ENCODE data around the gene ALG12. TPM values are rescaled to one million over a fixed set of nuclear protein-coding genes. Genes with fewer than 3 reads are reported as not detected.

The ALG12 gene
- total and polyA plus RNA-seq, 2 donors = 18.5 to 20.4 TPM

DNA sequence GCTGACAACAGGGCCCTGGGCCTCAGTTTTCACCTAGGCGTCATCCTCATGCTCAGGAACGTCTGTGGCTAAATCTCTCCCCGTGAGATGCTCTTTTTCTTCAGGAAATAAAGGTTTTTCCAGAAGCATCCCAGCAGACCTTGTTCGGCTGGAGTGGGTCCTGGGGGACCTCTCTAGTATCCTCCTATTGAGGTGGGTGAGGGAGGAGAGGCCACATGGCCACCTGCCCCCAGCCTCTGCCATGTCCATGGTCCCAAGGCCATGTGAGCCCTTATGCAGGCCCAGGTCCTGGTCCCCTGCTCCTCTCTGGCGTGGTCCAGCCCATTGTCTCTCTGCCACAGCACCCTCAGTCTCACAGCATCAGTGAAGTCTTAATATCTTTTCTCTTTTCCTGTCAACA is 22.0 kb downstream of the ALG12 start:
- H3K4me3 ChIP-seq (ENCODE audit: low read depth, low read length) = no peak overlapping the region
- 93% methylated on average over 5 of the region's 5 CpGs for WGBS
- no peaks in the 10 kb centered on the region for H3K4me1 ChIP-seq (ENCODE audit: insufficient read depth)
- H3K36me3 ChIP-seq (ENCODE audit: insufficient read depth) = no peaks in the 10 kb centered on the region
- DNase-seq (ENCODE audit: extremely low spot score) = no peak
- H3K27ac ChIP-seq (ENCODE audit: low read depth) = no peak overlapping the region

DNA sequence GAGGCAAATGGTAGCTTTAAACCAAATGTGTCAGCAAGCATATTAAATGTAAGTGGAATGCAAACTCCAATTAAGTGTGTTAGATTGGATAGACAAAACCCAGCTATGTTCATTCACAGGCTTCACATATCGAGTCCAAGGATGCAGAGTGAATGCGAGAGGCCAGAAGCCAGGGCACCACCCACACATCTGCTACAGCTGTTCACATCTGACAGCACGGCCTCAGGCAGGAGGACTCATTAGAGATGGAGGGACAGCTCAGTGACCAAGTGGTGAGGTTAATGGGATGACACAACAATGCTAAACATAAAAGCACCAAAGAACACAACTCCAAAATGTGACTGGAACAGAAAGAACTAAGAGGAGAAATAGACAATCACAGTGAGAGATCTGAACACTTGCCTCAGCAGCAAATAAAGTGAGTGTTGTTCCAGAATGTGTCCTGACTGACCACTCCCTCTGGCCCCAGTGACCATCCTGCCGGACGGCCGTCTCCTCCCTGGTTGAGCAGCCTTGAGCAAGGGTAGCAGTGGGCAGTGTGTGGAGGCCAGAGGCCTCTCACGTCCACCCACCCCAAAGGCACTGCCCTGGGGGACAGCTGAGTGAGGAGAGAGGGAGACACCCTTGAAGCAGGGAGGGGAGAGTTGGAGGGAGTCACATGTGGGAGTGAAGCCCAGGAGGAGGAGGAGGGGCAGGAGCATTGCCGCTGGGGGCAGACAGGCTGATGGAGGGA is 23.8 kb downstream of the ALG12 start:
- no peaks in the 10 kb centered on the region for H3K4me1 ChIP-seq (ENCODE audit: insufficient read depth)
- no peaks in the 10 kb centered on the region for H3K36me3 ChIP-seq (ENCODE audit: insufficient read depth)
- no peak for DNase-seq (ENCODE audit: extremely low spot score)
- H3K27ac ChIP-seq (ENCODE audit: low read depth) = no peak overlapping the region
- H3K4me3 ChIP-seq (ENCODE audit: low read depth, low read length) = no peak overlapping the region
- 82% methylated on average over 8 of the region's 8 CpGs for WGBS

GRCh38 chr22:49893025-49893424 is 25.2 kb downstream of the ALG12 start:
- Histone ChIP-seq H3K4me3 (ENCODE audit: low read depth, low read length) (no peak overlapping the region), H3K36me3 (ENCODE audit: insufficient read depth) (no peaks in the 10 kb centered on the region), H3K4me1 (ENCODE audit: insufficient read depth) (no peaks in the 10 kb centered on the region), H3K27ac (ENCODE audit: low read depth) (no peak overlapping the region)
- DNase-seq (ENCODE audit: extremely low spot score) = no peak
- 95% methylated on average over 4 of the region's 4 CpGs for WGBS

- WGBS = 97% methylated on average over 4 of the region's 4 CpGs
- H3K4me1 ChIP-seq (ENCODE audit: insufficient read depth) = no peaks in the 10 kb centered on the region
- no peak overlapping the region for H3K4me3 ChIP-seq (ENCODE audit: low read depth, low read length)
- no peak for DNase-seq (ENCODE audit: extremely low spot score)
- H3K27ac ChIP-seq (ENCODE audit: low read depth) = no peak overlapping the region
- H3K36me3 ChIP-seq (ENCODE audit: insufficient read depth) = no peaks in the 10 kb centered on the region
Measured at GRCh38 chr22:49892226-49892899, 25.9 kb downstream of the ALG12 start.

DNA sequence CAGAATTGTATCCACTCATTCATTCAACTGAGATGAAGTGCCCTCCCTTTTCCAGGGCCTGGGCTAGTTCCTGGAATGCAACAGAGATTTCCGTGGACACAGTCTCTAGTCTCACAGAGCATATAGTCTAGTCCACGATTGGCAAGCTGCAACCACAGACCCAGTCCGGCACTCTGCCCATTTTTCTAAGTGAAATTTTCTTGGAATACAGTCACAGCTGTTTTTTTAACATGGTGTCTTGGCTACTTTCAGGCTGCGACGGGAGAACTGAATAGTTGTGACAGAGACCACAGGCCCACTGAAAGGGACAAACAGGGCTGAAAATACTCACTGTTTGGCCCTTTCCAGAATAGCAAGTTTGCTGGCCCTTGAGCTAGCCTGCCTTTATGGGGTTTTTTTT is 29.2 kb downstream of the ALG12 start:
- Histone ChIP-seq H3K4me1 (ENCODE audit: insufficient read depth) (no peaks in the 10 kb centered on the region), H3K27ac (ENCODE audit: low read depth) (no peak overlapping the region), H3K4me3 (ENCODE audit: low read depth, low read length) (no peak overlapping the region), H3K36me3 (ENCODE audit: insufficient read depth) (no peaks in the 10 kb centered on the region)
- no peak for DNase-seq (ENCODE audit: extremely low spot score)
- 95% methylated on average over 5 of the region's 5 CpGs for WGBS

- DNase-seq (ENCODE audit: extremely low spot score) = no peak
- H3K27ac ChIP-seq (ENCODE audit: low read depth) = no peak overlapping the region
- no peaks in the 10 kb centered on the region for H3K4me1 ChIP-seq (ENCODE audit: insufficient read depth)
- 91% methylated on average over 9 of the region's 9 CpGs for WGBS
- H3K36me3 ChIP-seq (ENCODE audit: insufficient read depth) = no peaks in the 10 kb centered on the region
- no peak overlapping the region for H3K4me3 ChIP-seq (ENCODE audit: low read depth, low read length)
Measured at GRCh38 chr22:49887702-49888101, 30.5 kb downstream of the ALG12 start.

GRCh38 chr22:49887064-49887451 is 31.2 kb downstream of the ALG12 start:
- WGBS = 94% methylated on average over 14 of the region's 14 CpGs
- DNase-seq (ENCODE audit: extremely low spot score) = no peak

GRCh38 chr22:49886346-49887063 is 31.7 kb downstream of the ALG12 start:
- DNase-seq (ENCODE audit: extremely low spot score) = no peak
- Histone ChIP-seq H3K4me1 (ENCODE audit: insufficient read depth) (no peaks in the 10 kb centered on the region), H3K36me3 (ENCODE audit: insufficient read depth) (no peaks in the 10 kb centered on the region), H3K27ac (ENCODE audit: low read depth) (no peak overlapping the region), H3K4me3 (ENCODE audit: low read depth, low read length) (no peak overlapping the region)
- WGBS = 98% methylated on average over 41 of the region's 41 CpGs

More at GRCh38 chr22:49887064-49887451, 31.2 kb downstream of the ALG12 start:
- H3K36me3 ChIP-seq (ENCODE audit: insufficient read depth) = no peaks in the 10 kb centered on the region
- H3K27ac ChIP-seq (ENCODE audit: low read depth) = no peak overlapping the region
- H3K4me1 ChIP-seq (ENCODE audit: insufficient read depth) = no peaks in the 10 kb centered on the region
- no peak overlapping the region for H3K4me3 ChIP-seq (ENCODE audit: low read depth, low read length)

- Histone ChIP-seq H3K27ac (ENCODE audit: low read depth) (no peak overlapping the region), H3K4me1 (ENCODE audit: insufficient read depth) (no peaks in the 10 kb centered on the region), H3K36me3 (ENCODE audit: insufficient read depth) (no peaks in the 10 kb centered on the region), H3K4me3 (ENCODE audit: low read depth, low read length) (no peak overlapping the region)
- WGBS = 98% methylated on average over 35 of the region's 35 CpGs
- DNase-seq (ENCODE audit: extremely low spot score) = no peak
Measured at GRCh38 chr22:49885881-49886280, 32.4 kb downstream of the ALG12 start.

DNA sequence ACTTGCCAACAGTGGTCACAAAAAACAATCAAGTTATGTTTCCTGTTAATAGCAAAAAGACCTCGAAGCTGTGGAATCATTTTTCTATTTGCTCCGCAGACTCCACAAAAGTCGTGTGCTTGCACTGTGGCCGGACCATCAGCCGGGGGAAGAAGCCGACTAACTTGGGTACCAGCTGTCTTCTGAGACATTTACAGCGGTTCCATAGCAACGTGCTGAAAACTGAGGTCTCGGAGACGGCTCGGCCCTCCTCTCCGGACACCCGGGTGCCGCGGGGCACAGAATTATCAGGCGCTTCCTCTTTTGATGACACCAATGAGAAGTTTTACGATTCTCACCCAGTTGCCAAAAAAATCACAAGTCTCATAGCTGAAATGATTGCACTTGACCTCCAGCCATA is 33.0 kb downstream of the ALG12 start:
- Histone ChIP-seq H3K36me3 (ENCODE audit: insufficient read depth) (no peaks in the 10 kb centered on the region), H3K4me1 (ENCODE audit: insufficient read depth) (no peaks in the 10 kb centered on the region), H3K27ac (ENCODE audit: low read depth) (no peak overlapping the region), H3K4me3 (ENCODE audit: low read depth, low read length) (no peak overlapping the region)
- 96% methylated on average over 17 of the region's 17 CpGs for WGBS
- no peak for DNase-seq (ENCODE audit: extremely low spot score)

- Histone ChIP-seq H3K4me3 (ENCODE audit: low read depth, low read length) (no peak overlapping the region), H3K36me3 (ENCODE audit: insufficient read depth) (no peaks in the 10 kb centered on the region), H3K4me1 (ENCODE audit: insufficient read depth) (no peaks in the 10 kb centered on the region), H3K27ac (ENCODE audit: low read depth) (no peak overlapping the region)
- no peak for DNase-seq (ENCODE audit: extremely low spot score)
- WGBS = 95% methylated on average over 31 of the region's 31 CpGs
Measured at GRCh38 chr22:49884503-49885260, 33.6 kb downstream of the ALG12 start.

DNA sequence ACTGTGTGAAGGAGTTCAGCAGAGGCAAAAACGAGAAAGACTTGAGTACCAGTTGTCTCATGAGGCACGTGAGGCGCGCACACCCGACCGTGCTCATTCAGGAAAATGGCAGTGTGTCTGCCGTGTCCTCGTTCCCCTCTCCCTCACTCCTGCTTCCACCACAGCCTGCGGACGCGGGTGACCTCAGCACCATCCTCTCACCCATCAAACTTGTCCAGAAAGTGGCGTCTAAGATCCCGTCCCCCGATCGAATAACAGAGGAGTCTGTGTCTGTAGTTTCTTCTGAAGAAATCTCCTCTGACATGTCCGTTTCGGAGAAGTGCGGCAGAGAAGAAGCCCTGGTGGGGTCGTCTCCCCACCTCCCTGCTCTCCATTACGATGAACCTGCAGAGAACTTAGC is 34.2 kb downstream of the ALG12 start:
- H3K36me3 ChIP-seq (ENCODE audit: insufficient read depth) = no peaks in the 10 kb centered on the region
- H3K4me1 ChIP-seq (ENCODE audit: insufficient read depth) = no peaks in the 10 kb centered on the region
- WGBS = 97% methylated on average over 20 of the region's 20 CpGs
- DNase-seq (ENCODE audit: extremely low spot score) = no peak
- H3K27ac ChIP-seq (ENCODE audit: low read depth) = no peak overlapping the region
- no peak overlapping the region for H3K4me3 ChIP-seq (ENCODE audit: low read depth, low read length)

DNA sequence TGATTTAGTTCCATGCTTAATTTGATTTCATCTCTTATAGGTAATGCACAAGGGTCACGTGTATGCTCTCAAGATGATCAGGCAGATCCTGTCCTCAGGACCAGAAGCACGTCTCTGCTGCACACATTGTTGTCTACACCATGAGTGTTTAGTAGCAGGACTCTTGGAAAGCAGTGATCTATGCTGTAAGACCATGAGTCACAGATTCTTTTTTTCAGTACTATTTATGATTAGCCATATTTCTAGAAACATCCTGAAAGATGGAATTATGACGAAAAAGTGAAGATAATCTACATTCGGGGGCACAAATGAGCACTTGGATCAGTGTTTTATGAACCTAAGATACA is 35.0 kb downstream of the ALG12 start:
- WGBS = 98% methylated on average over 4 of the region's 4 CpGs
- DNase-seq (ENCODE audit: extremely low spot score) = no peak
- H3K4me1 ChIP-seq (ENCODE audit: insufficient read depth) = no peaks in the 10 kb centered on the region
- H3K36me3 ChIP-seq (ENCODE audit: insufficient read depth) = no peaks in the 10 kb centered on the region
- no peak overlapping the region for H3K4me3 ChIP-seq (ENCODE audit: low read depth, low read length)
- no peak overlapping the region for H3K27ac ChIP-seq (ENCODE audit: low read depth)
